Measurements from ENCODE around the gene CASKIN1. TPM values are rescaled to one million over a fixed set of nuclear protein-coding genes. Genes with fewer than 3 reads are reported as not detected.

Gene CASKIN1
- total RNA-seq, 1 experiment from 2014 or later = 7.9 TPM

- H4K91ac ChIP-seq (ENCODE audit: insufficient read length, low read depth, low read length) = no peak overlapping the region
- H3K27me3 Mint-ChIP-seq (ENCODE audit: low read depth) = peaks cover 5% of the 10 kb centered on the region
- TF ChIP-seq CTCF (conservative IDR thresholded peaks at IDR 0.05) = no peak
- peaks cover 28 to 43% (median 34%) of the 10 kb centered on the region in 3 experiments for H3K36me3 Mint-ChIP-seq (ENCODE audit: insufficient read depth in 1 of 3, low read depth in 3 of 3)
- H3K18ac ChIP-seq (ENCODE audit: insufficient read length, low read depth, low read length) = no peak overlapping the region
- peak; percentile 77 for DNase-seq
- peaks cover 28 to 47% of the 10 kb centered on the region in 2 experiments for H3K4me1 Mint-ChIP-seq
- no peak overlapping the region for H2BK5ac ChIP-seq (ENCODE audit: insufficient read length, low read length)
- H2BK12ac ChIP-seq (ENCODE audit: insufficient read length, low read depth, low read length) = no peak overlapping the region
- H4K20me1 ChIP-seq (ENCODE audit: control insufficient read depth, insufficient read depth, insufficient read length) = no peaks in the 10 kb centered on the region
- no peak overlapping the region for H3K27ac ChIP-seq (ENCODE audit: insufficient read length, low read depth, low read length)
- no peak overlapping the region for H2AFZ ChIP-seq (ENCODE audit: low read length)
- H3K4me3 Mint-ChIP-seq = peak overlapping the region; percentile 97
- H3K23ac ChIP-seq (ENCODE audit: insufficient read length, low read depth, low read length) = no peak overlapping the region
- no peak overlapping the region for H3K56ac ChIP-seq (ENCODE audit: insufficient read length, low read depth, low read length)
- no peaks in the 10 kb centered on the region for H3K27me3 ChIP-seq (ENCODE audit: insufficient read depth, low read length)
- peak overlapping the region; percentile 56 for H3K4me2 ChIP-seq (ENCODE audit: insufficient read depth, insufficient read length, low read length)
- H4K8ac ChIP-seq (replicated peaks; ENCODE audit: insufficient read length, low read depth, low read length) = no peak overlapping the region
- no peak overlapping the region for H3K14ac ChIP-seq (ENCODE audit: insufficient read depth, low read length)
- H3K27ac Mint-ChIP-seq = peak overlapping the region in 2 of 3 experiments; percentile 82 to 96; a peak in 4 of 7 replicates
- no peak overlapping the region for H2AK5ac ChIP-seq (ENCODE audit: insufficient read length, low read length)
- H2BK20ac ChIP-seq (ENCODE audit: low read depth, low read length, poor library complexity, severe bottlenecking) = no peak overlapping the region
- no peak overlapping the region for H3T11ph ChIP-seq (ENCODE audit: low read length)
- no peak overlapping the region for H3K9ac ChIP-seq (ENCODE audit: extremely low read depth, insufficient read length, low read length)
- no peaks in the 10 kb centered on the region for H3K9me3 ChIP-seq (ENCODE audit: control insufficient read depth, low read depth, low read length)
- H2BK15ac ChIP-seq (ENCODE audit: low read depth, low read length) = no peak overlapping the region
- no peak overlapping the region for H3K4ac ChIP-seq (ENCODE audit: low read depth, low read length)
- peaks cover 3% of the 10 kb centered on the region; the same call in 1 of the 2 replicates for H3K4me1 ChIP-seq (ENCODE audit: insufficient read depth, low read length)
- H3K79me2 ChIP-seq (ENCODE audit: insufficient read depth, low read length) = peaks cover 17% of the 10 kb centered on the region; the same call in 1 of the 2 replicates
- no peak overlapping the region for H2BK120ac ChIP-seq (ENCODE audit: low read depth, low read length, poor library complexity, severe bottlenecking)
- no CpG with 5 or more reads among the region's 13 CpGs for WGBS (ENCODE audit: extremely low coverage, insufficient read length, low lambda C conversion rate)
- peaks cover 30% of the 10 kb centered on the region for H3K23me2 ChIP-seq (ENCODE audit: insufficient read length, low read depth, low read length, poor library complexity, severe bottlenecking)
- peaks cover 0 to 9% of the 10 kb centered on the region in 2 experiments; a peak in 3 of 5 replicates for H3K9me3 Mint-ChIP-seq
- no peaks in the 10 kb centered on the region for H3K79me1 ChIP-seq (ENCODE audit: insufficient read depth, low read depth, low read length, poor library complexity, severe bottlenecking)
- H4K5ac ChIP-seq (ENCODE audit: insufficient read length, low read depth, low read length) = no peak overlapping the region
These were observed 45.0 kb downstream of the CASKIN1 start for GRCh38 chr16:2151188-2152091.

Measured in H9 (cell line).